Measurements from ENCODE around the gene STARD9.

- no peak for TF ChIP-seq SRF (IDR thresholded peaks at IDR 0.05; ENCODE audit: low read depth)
- TF ChIP-seq, protein P1, sequence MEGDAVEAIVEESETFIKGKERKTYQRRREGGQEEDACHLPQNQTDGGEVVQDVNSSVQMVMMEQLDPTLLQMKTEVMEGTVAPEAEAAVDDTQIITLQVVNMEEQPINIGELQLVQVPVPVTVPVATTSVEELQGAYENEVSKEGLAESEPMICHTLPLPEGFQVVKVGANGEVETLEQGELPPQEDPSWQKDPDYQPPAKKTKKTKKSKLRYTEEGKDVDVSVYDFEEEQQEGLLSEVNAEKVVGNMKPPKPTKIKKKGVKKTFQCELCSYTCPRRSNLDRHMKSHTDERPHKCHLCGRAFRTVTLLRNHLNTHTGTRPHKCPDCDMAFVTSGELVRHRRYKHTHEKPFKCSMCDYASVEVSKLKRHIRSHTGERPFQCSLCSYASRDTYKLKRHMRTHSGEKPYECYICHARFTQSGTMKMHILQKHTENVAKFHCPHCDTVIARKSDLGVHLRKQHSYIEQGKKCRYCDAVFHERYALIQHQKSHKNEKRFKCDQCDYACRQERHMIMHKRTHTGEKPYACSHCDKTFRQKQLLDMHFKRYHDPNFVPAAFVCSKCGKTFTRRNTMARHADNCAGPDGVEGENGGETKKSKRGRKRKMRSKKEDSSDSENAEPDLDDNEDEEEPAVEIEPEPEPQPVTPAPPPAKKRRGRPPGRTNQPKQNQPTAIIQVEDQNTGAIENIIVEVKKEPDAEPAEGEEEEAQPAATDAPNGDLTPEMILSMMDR (IDR thresholded peaks at IDR 0.05 in 2 of 3, conservative IDR thresholded peaks at IDR 0.05 in 1 of 3; ENCODE audit: borderline replicate concordance in 1 of 3, insufficient read depth in 1 of 3, low read depth in 2 of 3, low read length in 2 of 3) = no peak
- no peak for TF ChIP-seq POLR2A (IDR thresholded peaks at IDR 0.05; ENCODE audit: borderline replicate concordance, extremely low read depth, insufficient read depth, insufficient read length)
- no peak for TF ChIP-seq SIN3A (IDR thresholded peaks at IDR 0.05; ENCODE audit: low read depth)
- no peak for TF ChIP-seq EZH2phosphoT487 (IDR thresholded peaks at IDR 0.05; ENCODE audit: borderline replicate concordance)
- TF ChIP-seq FOSL1 (IDR thresholded peaks at IDR 0.05; ENCODE audit: low read depth) = no peak
- no peak for TF ChIP-seq EZH2 (IDR thresholded peaks at IDR 0.05)
Observed at GRCh38 chr15:42604894-42605744, 29.7 kb downstream of the STARD9 start.
